ENCODE measurements around the gene APOL6.

The APOL6 gene

DNA sequence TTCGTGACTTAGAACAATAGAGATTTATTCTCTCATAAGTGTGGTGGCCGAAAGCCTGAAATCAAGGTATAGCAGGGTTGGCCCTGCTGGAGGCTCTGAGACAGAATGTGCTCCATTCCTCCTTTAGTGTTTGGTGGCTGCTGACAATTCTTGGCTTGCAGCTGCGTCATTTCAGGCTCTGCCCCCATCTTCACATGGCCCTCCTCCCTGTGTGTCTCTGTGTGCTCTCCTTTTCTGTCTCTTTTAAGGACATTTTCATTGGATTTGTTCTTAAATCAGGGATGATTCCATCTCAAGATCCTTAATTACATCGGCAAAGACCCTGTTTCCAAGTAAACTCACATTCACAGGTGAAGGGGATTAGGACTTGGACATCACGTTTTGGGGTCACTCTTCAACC lies 10.2 kb upstream of the APOL6 start:
- DNase-seq (ENCODE audit: low read depth): no peak
- H3K4me3 ChIP-seq (ENCODE audit: low read depth, low read length): no peak overlapping the region
- TF ChIP-seq, protein P1, sequence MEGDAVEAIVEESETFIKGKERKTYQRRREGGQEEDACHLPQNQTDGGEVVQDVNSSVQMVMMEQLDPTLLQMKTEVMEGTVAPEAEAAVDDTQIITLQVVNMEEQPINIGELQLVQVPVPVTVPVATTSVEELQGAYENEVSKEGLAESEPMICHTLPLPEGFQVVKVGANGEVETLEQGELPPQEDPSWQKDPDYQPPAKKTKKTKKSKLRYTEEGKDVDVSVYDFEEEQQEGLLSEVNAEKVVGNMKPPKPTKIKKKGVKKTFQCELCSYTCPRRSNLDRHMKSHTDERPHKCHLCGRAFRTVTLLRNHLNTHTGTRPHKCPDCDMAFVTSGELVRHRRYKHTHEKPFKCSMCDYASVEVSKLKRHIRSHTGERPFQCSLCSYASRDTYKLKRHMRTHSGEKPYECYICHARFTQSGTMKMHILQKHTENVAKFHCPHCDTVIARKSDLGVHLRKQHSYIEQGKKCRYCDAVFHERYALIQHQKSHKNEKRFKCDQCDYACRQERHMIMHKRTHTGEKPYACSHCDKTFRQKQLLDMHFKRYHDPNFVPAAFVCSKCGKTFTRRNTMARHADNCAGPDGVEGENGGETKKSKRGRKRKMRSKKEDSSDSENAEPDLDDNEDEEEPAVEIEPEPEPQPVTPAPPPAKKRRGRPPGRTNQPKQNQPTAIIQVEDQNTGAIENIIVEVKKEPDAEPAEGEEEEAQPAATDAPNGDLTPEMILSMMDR (conservative IDR thresholded peaks at IDR 0.05; ENCODE audit: low read depth, low read length): no peak

DNA sequence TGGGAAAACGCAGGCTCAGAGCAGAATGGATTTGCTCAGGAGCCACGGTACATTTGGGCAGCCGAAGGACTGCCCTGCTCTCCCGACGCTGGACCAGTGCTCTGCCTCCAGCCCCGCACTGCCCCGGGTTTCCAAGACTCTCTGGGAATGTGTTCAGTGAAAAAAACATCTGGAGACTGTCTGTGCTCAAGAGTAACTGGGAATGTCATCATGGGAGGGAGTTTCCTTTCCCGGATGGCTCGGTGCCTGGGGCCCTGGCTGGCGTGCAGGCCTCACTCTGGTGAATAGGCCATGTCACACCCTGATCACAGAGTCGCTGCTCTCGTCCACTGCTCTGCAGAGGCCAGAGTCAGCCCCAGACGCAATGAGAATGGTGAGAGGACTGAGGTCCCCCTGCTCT lies 9.8 kb upstream of the APOL6 start:
- no peak overlapping the region for H3K4me3 ChIP-seq (ENCODE audit: low read depth, low read length)
- DNase-seq (ENCODE audit: low read depth): peak; percentile 24
- TF ChIP-seq, protein P1 (conservative IDR thresholded peaks at IDR 0.05; ENCODE audit: low read depth, low read length): no peak

DNA sequence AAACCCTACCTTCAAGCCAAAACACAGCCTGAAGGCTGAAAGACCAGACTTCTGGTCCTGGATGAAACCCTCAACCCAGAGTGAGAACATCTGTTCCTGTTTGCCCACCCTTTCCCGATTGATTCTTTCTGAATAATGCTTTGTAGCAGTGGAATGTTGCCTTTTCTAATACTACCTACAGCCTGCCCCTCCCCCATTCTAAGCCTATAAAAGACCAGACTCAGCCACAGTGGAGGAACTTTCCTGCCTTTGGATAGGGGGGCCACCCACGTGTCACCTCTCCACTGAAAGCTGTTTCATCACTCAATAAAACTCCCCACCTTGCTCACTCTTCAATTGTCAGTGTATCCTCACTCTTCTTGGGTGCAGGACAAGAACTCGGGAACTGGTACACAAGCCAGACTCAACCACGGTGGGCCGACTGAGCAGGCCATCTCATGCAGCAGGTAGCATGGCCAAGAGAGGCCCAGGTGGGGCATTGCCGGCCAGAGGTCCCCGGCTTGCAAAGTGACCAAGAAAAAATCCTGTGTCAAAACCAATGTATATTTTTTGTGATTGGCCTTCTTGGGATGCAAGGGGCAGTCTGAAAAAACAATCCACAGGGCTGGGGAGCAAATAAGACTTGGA lies 6.6 kb upstream of the APOL6 start:
- no peak overlapping the region for H3K4me3 ChIP-seq (ENCODE audit: low read depth, low read length)
- DNase-seq (ENCODE audit: low read depth): no peak
- TF ChIP-seq, protein P1 (conservative IDR thresholded peaks at IDR 0.05; ENCODE audit: low read depth, low read length): no peak

DNA sequence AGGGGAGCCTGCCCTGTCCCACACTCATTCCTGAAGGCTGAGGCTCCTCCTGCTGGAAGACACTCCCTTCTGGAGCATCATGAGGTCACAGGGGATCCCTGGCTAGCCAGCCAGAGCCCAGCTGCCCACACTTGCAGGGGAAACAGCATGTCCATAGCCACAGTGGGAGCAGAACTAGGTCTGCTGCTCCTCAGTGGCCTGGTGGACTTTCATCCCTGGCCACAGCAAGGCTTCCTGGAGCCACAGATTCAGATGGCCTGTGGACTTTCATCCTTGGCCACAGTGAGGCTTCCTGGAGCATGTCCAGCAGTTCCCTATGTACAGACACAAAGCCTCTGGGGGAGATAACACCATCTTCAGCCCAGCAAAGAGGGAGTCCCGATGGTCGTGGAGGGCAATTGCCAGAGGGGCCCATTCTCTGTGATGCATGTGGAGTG lies 5.9 kb upstream of the APOL6 start:
- TF ChIP-seq, protein P1 (conservative IDR thresholded peaks at IDR 0.05; ENCODE audit: low read depth, low read length): no peak
- no peak overlapping the region for H3K4me3 ChIP-seq (ENCODE audit: low read depth, low read length)
- no peak for DNase-seq (ENCODE audit: low read depth)

DNA sequence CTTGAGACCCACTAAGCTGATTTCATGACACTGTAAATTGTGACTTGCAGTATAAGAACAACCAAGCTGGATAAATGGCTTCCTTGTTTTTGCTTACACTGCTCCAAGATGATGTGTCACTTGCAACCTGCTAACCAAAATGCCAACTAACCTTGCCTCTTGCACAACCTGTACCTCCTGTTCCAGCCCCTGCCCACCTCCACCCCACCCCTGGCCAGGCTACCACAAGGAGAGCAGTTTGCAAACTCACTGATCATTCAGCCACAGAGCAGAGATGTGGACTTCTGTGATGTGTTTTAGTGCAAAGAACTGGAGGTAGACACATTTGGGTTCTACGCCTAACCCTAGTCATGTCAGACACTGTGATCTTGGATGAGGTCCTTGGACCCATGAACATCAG lies 4.3 kb upstream of the APOL6 start:
- TF ChIP-seq, protein P1 (conservative IDR thresholded peaks at IDR 0.05; ENCODE audit: low read depth, low read length): no peak
- H3K4me3 ChIP-seq (ENCODE audit: low read depth, low read length): no peak overlapping the region
- no peak for DNase-seq (ENCODE audit: low read depth)

DNA sequence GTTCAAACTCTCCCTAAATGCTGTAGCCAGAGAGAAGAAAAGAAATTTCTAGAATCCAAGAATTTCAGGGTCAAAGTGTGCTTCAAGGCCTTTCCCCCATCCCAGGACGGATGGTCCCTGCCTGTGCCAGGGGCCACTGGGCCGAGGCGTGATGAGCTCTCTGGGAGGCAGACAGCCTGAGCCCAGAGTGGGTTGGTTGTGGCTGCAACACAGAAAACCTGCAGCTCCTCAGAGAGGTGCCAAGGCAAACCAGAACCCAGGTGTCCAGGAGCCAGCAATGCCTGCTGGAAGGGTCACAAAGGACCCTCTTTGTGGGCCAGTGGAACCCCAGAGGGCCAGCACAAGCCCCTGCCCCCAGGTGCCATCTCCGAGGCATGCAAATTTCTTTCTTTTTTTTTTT lies 2.6 kb upstream of the APOL6 start:
- TF ChIP-seq, protein P1 (conservative IDR thresholded peaks at IDR 0.05; ENCODE audit: low read depth, low read length): no peak
- H3K4me3 ChIP-seq (ENCODE audit: low read depth, low read length): no peak overlapping the region
- DNase-seq (ENCODE audit: low read depth): no peak

DNA sequence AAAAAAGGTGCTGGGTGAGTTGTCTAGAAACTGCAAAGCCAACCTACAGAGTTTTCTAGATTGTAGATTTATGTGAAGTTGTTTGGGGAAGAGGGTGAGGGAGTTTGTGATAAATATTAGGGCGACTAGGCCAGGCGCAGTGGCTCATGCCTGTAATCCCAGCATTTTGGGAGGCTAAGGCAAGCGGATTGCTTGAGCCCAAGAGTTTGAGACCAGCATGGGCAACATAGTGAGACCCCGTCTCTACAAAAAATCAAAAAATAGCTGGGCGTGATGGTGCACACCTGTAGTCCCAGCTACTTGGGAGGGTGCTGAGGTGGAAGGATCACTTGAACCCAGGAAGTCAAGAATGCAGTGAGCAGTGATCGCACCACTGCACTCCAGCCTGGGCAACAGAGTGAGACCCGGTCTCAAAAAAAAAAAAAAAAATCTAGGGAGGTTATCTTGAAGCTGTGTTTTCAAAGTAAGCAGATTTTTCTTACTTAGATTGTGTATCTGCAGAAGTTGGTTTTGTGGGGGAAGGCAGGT lies 844 bp downstream of the APOL6 start:
- peak overlapping the region; percentile 80 for H3K4me3 ChIP-seq (ENCODE audit: low read depth, low read length)
- TF ChIP-seq, protein P1 (conservative IDR thresholded peaks at IDR 0.05; ENCODE audit: low read depth, low read length): no peak
- DNase-seq (ENCODE audit: low read depth): no peak

Data from choroid plexus epithelial cell (primary cell).